ENCODE results near the gene CPLANE2.

CPLANE2 gene

DNA sequence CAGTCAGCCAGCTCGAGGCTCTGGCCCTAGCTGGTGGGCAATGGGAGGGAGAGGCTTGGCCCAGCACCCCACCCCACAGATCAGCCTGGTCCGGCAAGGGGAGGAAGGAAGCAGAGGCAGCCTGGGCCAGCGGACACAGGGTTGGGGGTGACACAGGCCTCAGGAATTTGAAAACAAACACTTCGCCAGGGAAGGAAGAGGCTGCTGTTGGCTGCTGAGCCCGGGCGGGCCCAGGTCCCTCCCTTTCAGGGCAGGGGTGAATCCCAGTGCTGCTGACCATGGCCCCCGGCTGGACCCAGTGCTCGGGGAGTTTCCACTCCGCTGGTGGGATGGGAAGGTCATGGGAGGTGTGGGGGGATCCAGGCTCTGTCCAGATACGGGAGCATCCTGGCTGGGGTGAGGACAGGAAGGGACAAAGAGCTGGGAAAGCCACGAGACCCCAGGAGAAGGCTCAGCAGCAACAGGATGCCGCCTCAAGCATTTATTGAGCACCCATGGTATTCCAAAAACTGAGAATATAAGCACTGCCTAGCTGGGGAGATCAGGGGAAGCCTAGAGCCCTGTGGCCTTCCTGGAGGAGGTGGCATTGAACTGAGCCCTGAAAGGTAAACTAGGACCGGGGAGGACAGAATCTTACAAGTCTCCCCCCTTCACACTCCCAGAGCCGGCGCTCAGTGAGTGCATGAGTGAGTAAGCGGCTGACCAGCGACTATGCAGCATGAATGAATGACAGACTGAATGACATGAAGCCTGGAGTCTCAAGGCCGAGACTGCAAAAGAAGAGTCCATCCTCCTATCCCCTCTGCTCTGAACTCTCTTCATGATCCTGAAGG, 54.9 kb downstream of the CPLANE2 start:
- peak; percentile 80 for DNase-seq (ENCODE audit: low read depth)
- in situ Hi-C loops (cut with HindIII; ENCODE audit: low sequenced_read_pairs): no loop called here
- H3K4me3 ChIP-seq (ENCODE audit: low read depth, low read length): no peak overlapping the region
- TF ChIP-seq, protein P1, sequence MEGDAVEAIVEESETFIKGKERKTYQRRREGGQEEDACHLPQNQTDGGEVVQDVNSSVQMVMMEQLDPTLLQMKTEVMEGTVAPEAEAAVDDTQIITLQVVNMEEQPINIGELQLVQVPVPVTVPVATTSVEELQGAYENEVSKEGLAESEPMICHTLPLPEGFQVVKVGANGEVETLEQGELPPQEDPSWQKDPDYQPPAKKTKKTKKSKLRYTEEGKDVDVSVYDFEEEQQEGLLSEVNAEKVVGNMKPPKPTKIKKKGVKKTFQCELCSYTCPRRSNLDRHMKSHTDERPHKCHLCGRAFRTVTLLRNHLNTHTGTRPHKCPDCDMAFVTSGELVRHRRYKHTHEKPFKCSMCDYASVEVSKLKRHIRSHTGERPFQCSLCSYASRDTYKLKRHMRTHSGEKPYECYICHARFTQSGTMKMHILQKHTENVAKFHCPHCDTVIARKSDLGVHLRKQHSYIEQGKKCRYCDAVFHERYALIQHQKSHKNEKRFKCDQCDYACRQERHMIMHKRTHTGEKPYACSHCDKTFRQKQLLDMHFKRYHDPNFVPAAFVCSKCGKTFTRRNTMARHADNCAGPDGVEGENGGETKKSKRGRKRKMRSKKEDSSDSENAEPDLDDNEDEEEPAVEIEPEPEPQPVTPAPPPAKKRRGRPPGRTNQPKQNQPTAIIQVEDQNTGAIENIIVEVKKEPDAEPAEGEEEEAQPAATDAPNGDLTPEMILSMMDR (IDR thresholded peaks at IDR 0.05; ENCODE audit: low read depth, low read length, missing control alignments): no peak
